Activated T-cell treated with anti-CD3 and anti-CD28 coated beads for 48 hours (primary cell): Measurements from ENCODE around the gene NNT.
"Not testable (repeated sequence)": the region's sequence is repeated elsewhere in the genome, so short reads cannot be mapped to it uniquely, and the experiment has no call there.

Experiments
- DNase-seq: peaks from one replicate; pipeline ENCODE4 v3.0.0-alpha.2; 2020; ENCODE audit warnings: low read depth

Gene NNT

GRCh38 chr5:43667379-43667778 lies 64.4 kb downstream of the NNT start:
- DNase-seq: not testable (repeated sequence)

DNA sequence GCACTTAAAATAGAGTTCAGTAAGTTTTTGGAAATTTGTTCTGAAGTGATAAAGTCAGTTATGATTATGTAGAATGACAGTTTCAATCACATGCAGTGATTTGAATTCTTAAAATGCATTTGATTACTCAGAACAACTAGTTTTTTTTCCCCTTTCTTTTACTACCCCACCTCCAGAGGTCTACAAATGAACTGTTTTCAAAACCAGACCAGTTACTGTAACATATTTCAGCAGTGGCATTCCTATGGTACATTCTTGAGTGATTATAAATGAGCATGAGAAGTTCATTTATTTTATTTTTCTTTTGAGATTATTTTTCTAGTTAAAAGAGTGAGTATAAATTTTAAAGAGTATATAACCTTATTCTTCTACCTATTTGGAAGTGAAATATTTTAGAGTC lies 71.6 kb downstream of the NNT start:
- DNase-seq: no peak

GRCh38 chr5:43675357-43675756 lies 72.4 kb downstream of the NNT start:
- no peak for DNase-seq

DNA sequence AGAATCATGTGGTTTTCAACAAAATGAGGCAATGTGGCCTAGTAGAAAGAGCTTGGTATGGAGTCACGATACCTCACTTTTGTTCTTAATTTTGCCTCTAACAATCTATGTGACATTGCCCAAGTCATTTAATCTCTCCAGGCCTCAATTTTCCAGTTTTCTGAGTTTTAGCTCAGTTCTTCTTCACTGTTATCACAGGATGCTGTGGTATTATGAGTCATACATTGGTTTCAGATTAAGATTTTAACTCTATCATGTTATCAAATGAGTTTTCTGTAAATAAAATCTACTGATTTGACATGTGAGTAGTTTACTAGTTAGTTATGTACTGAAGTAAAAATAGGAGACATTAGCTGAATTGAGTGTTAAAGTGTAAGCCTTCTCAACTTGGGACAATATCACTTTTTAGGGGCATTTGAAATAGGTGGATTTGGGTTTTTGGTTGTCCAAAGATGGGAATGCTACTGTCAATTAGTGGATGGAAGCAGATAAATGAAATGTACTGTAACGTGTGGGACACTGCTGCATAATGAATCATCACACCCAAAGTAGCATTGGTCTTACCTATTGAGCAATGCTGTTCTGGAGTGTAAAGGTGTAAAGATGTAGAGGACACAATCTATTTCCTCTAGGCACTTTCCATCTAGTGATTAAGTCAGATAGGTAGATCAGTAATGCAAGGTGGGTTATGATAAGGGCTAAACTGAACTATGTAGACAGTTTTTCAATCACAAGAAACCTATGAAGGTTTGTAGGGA lies 73.3 kb downstream of the NNT start:
- DNase-seq: no peak

DNA sequence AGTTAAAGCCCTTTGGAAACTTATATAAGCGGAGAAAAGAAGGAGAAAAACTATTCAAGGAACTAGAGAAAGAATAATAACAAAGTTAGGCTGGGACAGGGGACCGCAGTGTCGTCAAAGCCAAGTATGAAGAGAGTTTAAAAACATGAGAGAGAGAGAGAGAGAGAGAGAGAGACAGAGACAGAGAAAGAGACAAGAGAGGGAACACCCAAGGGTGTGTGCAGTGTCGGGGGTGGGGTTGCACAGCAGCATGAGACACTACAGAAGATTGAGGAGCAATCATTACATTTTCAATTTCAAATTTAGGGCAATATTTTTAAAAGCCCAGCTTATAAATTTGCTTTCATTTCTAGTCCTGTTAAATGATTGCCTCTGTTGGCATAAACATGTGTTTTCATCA lies 74.3 kb downstream of the NNT start:
- DNase-seq: no peak

GRCh38 chr5:43679214-43679613 lies 76.2 kb downstream of the NNT start:
- DNase-seq: no peak

DNA sequence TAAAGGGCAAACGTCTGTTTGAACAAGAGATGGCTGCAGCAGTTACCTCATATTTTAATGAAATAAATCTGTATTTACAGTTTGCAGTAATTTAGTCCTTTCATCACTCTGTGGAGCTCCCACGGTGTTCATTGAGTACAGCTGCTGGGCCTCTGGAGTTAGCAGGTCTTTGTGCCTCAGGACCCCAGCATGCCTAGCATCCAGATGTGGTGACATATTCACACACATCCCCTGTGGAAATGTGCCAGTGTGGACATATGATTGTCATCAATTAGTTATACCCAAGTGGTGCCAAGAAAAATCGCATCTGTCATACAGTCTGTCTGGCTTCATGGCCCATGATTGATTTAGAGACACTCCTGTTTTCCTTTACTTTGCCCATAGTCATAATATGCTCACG lies 77.3 kb downstream of the NNT start:
- no peak for DNase-seq

DNA sequence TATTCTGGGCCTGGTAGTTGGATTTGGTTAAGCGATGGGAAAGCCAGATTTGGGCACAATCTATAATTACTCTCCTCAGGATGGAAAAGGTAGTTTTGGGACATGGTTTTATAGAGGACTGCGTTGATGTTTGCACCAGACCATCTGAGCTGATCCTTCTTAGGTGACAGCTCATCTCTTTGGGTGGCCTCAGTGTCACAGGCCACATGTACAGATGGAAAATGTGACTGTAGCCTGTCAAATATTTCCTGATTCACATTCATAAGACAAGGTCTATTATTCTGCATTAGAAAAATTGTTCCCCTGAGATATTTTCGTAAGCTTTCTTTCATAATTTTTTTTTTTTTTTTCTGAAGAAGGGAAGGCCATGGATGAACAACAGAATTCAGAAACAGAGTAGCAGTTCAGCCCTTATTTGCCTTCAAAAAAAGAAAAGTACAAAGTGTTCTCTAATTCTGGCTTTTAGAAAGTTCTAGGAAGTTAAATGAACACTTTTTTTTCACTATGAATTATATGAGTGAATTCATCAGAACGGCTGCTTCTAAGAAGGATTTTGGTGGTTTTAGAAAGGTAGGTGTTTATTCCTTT lies 81.0 kb downstream of the NNT start:
- DNase-seq: no peak

DNA sequence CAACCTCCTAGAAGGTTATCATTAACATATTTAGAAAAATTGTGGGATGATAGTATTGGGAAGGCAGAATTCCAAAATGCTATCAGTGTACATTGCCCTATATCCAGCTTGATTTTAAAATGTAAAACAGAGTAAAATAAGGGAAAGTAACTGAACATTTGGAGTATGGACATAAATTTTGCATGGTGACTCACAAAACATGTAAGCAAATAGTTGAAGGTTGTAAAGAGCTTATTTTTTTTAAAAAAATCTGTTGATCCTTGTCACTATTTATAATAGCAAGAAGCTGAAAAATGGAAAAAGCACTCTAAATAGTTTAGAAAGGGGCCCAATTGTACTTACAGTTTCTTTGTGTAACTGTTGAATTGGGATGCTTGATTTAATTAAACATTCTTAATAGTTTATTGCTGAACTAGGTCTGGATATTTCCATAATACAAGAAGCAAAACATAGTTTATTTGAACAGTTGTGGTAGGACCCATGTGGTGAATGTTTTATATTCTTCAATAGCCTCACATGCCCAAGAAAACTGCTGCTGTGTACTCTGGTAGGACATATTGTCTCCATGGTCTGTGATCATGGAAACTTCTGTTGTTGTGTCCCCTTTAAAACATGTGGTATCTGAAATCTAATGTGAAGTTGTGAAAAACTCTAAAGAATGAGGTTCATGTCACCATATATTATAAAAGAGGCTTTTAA lies 82.4 kb downstream of the NNT start:
- DNase-seq: no peak

DNA sequence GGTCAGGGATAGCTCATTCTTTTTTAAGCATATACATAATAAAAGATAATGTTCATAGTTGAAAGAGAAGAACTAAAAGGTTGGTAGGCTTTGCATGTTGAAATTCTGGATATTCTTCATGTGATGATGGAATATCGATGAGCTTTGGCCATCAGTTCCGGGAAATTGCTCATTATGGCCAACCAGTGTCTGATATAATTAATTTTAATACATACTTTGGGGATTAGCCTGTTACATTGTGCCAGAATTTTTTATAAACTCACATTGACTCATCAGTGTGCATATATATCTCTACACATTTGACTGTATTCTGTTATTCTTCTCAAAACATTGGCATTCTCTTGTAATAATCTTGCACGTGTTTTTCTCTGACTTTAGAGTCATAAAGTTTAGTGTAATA lies 84.3 kb downstream of the NNT start:
- no peak for DNase-seq

- no peak for DNase-seq
Observed at GRCh38 chr5:43691275-43691674, 88.3 kb downstream of the NNT start.

GRCh38 chr5:43691893-43692292 lies 88.9 kb downstream of the NNT start:
- DNase-seq: no peak

DNA sequence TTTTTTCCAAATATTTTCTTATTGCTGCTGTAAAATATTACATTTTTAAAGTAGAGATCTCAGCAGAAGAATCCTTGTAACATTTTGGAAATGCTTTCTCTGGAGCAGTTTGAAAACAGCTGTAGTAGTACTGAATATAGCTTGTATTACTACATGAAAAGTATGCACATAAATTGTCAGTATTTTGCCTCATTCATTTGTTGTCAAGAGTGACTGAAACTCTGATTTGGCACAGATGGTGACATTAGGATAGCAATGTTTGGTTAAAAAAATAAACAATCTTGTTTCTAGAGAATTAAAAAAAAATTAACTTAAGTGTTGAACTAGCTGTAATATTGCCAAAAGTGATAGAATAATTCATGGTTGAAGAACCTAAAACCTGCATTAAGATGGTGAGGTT lies 90.4 kb downstream of the NNT start:
- no peak for DNase-seq

- no peak for DNase-seq
Observed at GRCh38 chr5:43694027-43694426, 91.0 kb downstream of the NNT start.

DNA sequence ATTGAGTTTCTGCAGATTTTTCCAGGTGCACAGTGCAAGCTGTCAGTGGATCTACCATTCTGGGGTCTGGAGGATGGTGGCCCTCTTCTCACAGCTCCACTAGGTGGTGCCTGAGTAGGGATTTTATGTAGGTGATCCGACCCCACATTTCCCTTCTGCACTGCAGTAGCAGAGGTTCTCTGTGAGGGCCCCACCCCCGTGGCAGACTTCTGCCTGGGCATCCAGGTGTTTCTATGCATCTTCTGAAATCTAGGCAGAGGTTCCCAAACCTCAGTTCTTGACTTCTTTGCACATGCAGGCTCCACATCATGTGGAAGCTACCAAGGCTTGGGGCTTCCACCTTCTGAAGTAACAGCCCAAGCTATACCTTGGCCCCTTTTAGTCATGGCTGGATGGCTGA lies 93.5 kb downstream of the NNT start:
- DNase-seq: not testable (repeated sequence)

DNA sequence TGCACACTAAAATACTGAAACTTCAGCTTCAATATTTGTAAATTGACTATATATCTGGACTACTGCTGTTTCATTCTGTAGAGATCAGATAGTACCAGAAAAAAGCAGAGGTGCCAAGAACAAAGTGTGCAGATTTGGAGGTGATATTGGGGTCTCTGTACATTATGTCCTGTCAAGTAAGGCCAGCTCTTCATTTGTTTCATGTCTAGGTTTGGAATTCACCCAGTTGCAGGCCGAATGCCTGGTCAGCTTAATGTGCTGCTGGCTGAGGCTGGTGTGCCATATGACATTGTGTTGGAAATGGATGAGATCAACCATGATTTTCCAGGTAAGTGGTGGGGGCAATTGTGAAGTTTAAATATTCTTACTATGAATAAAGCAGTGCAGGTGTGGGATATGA lies 96.9 kb downstream of the NNT start:
- DNase-seq: no peak

GRCh38 chr5:43700601-43701000 lies 97.6 kb downstream of the NNT start:
- no peak for DNase-seq

- DNase-seq: no peak
Observed at GRCh38 chr5:43701227-43701626, 98.2 kb downstream of the NNT start.

DNA sequence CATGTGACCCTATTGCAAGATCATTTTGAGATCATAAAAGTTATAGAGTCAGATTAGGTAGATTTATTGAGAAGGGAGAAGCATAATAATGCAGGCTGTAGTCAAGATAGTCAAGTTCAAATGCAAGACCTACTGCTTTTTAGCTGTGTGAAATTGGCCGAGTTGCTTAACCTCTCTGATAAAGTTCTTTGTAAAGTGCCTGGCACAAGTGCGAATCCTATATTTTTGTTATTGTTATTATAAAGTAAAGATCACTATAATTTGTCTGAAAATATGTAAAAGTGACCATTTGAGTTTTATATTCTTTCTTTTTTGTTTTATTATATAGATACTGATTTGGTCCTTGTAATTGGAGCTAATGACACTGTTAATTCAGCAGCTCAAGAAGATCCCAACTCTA lies 99.3 kb downstream of the NNT start:
- DNase-seq: no peak

DNA sequence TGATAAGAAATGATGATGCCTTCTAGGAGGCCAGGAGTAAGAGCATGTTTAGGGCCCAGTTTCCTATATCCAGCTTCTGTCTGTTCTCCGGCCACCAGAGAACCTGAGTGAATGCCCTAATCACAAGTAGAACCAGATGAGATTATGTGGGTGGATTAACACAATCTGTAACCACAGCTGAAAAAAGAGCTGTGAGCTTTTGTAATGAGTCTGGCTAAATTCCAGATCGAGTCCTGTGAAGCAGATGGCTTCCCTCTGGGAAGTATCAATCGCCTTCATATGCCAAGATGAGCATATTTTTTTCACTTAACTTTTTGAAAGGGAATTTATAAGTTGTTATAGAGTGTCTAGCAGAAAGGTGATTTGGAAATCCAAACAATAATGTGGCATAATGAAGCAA lies 99.8 kb downstream of the NNT start:
- no peak for DNase-seq

DNA sequence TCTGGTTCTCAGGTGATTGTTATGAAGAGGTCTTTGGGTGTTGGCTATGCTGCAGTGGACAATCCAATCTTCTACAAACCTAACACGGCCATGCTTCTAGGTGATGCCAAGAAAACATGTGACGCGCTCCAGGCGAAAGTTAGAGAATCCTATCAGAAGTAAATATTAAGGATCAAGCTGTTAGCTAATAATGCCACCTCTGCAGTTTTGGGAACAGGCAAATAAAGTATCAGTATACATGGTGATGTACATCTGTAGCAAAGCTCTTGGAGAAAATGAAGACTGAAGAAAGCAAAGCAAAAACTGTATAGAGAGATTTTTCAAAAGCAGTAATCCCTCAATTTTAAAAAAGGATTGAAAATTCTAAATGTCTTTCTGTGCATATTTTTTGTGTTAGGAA lies 101.3 kb downstream of the NNT start:
- DNase-seq: no peak

GRCh38 chr5:43706576-43706975 lies 103.6 kb downstream of the NNT start:
- DNase-seq: not testable (repeated sequence)

GRCh38 chr5:43711496-43711895 lies 108.5 kb downstream of the NNT start:
- no peak for DNase-seq

DNA sequence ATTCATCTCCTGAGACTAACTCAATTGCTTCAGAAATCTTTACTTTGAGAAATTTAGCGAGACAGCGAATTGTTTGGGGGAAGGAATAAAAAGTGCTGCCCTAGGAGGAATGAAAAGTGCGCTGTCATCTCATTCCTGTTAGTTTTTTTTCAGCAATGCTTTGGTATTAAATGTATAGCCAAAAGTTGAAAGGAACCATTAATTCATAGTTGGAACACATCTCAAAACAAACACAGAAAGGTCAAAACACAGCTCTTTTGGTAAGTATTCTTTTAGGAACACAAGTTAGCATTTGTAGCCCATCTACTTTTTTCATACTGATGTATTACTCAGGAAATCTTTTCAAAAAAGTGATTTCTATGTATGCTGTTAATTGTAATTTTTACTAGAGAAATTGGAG lies 109.1 kb downstream of the NNT start:
- DNase-seq: no peak
